ENCODE data around the gene ATP7A. TPM values are rescaled to one million over a fixed set of nuclear protein-coding genes. Genes with fewer than 3 reads are reported as not detected.

The ATP7A gene
- total RNA-seq, 1 donor from 2014 or later: 16.2 TPM

- H3K4me1 Mint-ChIP-seq (ENCODE audit: unreplicated experiment): peaks cover 25% of the 10 kb centered on the region
These were observed 15.3 kb upstream of the ATP7A start, which contains the start of gene MAGT1 for GRCh38 chrX:77894921-77895886. Gene MAGT1 (minus strand): TSS chrX:77895435. CDS start chrX:77895410, 25 bp downstream.

GRCh38 chrX:77899081-77899828 lies 11.2 kb upstream of the ATP7A start, which contains the start of gene COX7B:
Gene COX7B (plus strand): TSS chrX:77899468. CDS start chrX:77899554, 86 bp downstream.
- no peak for DNase-seq (ENCODE audit: extremely low spot score, unreplicated experiment)
- H3K27ac Mint-ChIP-seq (ENCODE audit: unreplicated experiment): peak within 1 kb of the TSS; percentile 92
- TF ChIP-seq CTCF (IDR thresholded peaks at IDR 0.05): peak; percentile 54
- peaks cover 7% of the 10 kb centered on the region for H3K9me3 Mint-ChIP-seq (ENCODE audit: unreplicated experiment)
- H3K4me1 Mint-ChIP-seq (ENCODE audit: unreplicated experiment): peaks cover 16% of the 10 kb centered on the region
- H3K4me3 Mint-ChIP-seq (ENCODE audit: unreplicated experiment): peak within 1 kb of the TSS; percentile 83
- H3K27me3 Mint-ChIP-seq (ENCODE audit: unreplicated experiment): no peaks in the 10 kb centered on the region
- peaks cover 13% of the 10 kb centered on the region for H3K36me3 Mint-ChIP-seq (ENCODE audit: unreplicated experiment)

More at GRCh38 chrX:77894921-77895886, 15.3 kb upstream of the ATP7A start, which contains the start of gene MAGT1:
- peak; percentile 96 for DNase-seq (ENCODE audit: extremely low spot score, unreplicated experiment)
- Mint-ChIP-seq H3K36me3 (ENCODE audit: unreplicated experiment) (no peaks in the 10 kb centered on the region), H3K4me3 (ENCODE audit: unreplicated experiment) (peak within 1 kb of the TSS; percentile 80), H3K9me3 (ENCODE audit: unreplicated experiment) (peaks cover 5% of the 10 kb centered on the region), H3K27me3 (ENCODE audit: unreplicated experiment) (no peaks in the 10 kb centered on the region), H3K27ac (ENCODE audit: unreplicated experiment) (peak within 1 kb of the TSS; percentile 97)
- TF ChIP-seq CTCF (IDR thresholded peaks at IDR 0.05): no peak

- TF ChIP-seq CTCF (IDR thresholded peaks at IDR 0.05): no peak
- Mint-ChIP-seq H3K27me3 (ENCODE audit: unreplicated experiment) (no peaks in the 10 kb centered on the region), H3K27ac (ENCODE audit: unreplicated experiment) (peak overlapping the region; percentile 17), H3K9me3 (ENCODE audit: unreplicated experiment) (peaks cover 7% of the 10 kb centered on the region), H3K36me3 (ENCODE audit: unreplicated experiment) (peaks cover 15% of the 10 kb centered on the region), H3K4me1 (ENCODE audit: unreplicated experiment) (peaks cover 14% of the 10 kb centered on the region), H3K4me3 (ENCODE audit: unreplicated experiment) (peak overlapping the region; percentile 83)
- DNase-seq (ENCODE audit: extremely low spot score, unreplicated experiment): no peak
These were observed 9.8 kb upstream of the ATP7A start for GRCh38 chrX:77900688-77901087.

- Mint-ChIP-seq H3K9me3 (ENCODE audit: unreplicated experiment) (peaks cover 7% of the 10 kb centered on the region), H3K4me3 (ENCODE audit: unreplicated experiment) (peak overlapping the region; percentile 35), H3K4me1 (ENCODE audit: unreplicated experiment) (peaks cover 14% of the 10 kb centered on the region), H3K27ac (ENCODE audit: unreplicated experiment) (no peak overlapping the region), H3K36me3 (ENCODE audit: unreplicated experiment) (peaks cover 15% of the 10 kb centered on the region), H3K27me3 (ENCODE audit: unreplicated experiment) (no peaks in the 10 kb centered on the region)
- no peak for DNase-seq (ENCODE audit: extremely low spot score, unreplicated experiment)
- TF ChIP-seq CTCF (IDR thresholded peaks at IDR 0.05): no peak
These were observed 9.0 kb upstream of the ATP7A start for GRCh38 chrX:77901506-77901905.
